Measurements from ENCODE around the gene ANKLE1.

Gene ANKLE1

GRCh38 chr19:17327654-17328516 is 46.2 kb downstream of the ANKLE1 start:
- DNase-seq = peak; percentile 38 to 74 (median 52)

- peak in 5 of 6 experiments; percentile 28 to 58 (median 50) for DNase-seq
Observed at GRCh38 chr19:17328517-17329365, 47.0 kb downstream of the ANKLE1 start.

GRCh38 chr19:17329366-17330261 is 47.9 kb downstream of the ANKLE1 start:
- DNase-seq = no peak

- DNase-seq = no peak
Observed at GRCh38 chr19:17330262-17331044, 48.8 kb downstream of the ANKLE1 start.

- no peak for DNase-seq
Observed at GRCh38 chr19:17331045-17331558, 49.4 kb downstream of the ANKLE1 start.

GRCh38 chr19:17332360-17332676 is 50.6 kb downstream of the ANKLE1 start:
- no peak for DNase-seq

- peak in 3 of 6 experiments; percentile 13 to 15 (median 13) for DNase-seq
Observed at GRCh38 chr19:17332677-17333581, 51.2 kb downstream of the ANKLE1 start.

GRCh38 chr19:17333611-17334413 is 52.1 kb downstream of the ANKLE1 start:
- peak; percentile 34 to 63 (median 48) for DNase-seq

GRCh38 chr19:17334414-17335409 is 53.0 kb downstream of the ANKLE1 start, which contains the start of gene ANO8:
ANO8 (minus strand) TSS chr19:17334855; CDS start chr19:17334670, 185 bp downstream.
- peak; percentile 86 to 95 (median 92) for DNase-seq

- DNase-seq = no peak
Observed at GRCh38 chr19:17335575-17335974, 53.9 kb downstream of the ANKLE1 start.
